Skeletal muscle tissue (tissue), 4 donors: ENCODE data around the gene CCSER1. TPM values are rescaled to one million over a fixed set of nuclear protein-coding genes. Genes with fewer than 3 reads are reported as not detected.

Experiments
- H3K27ac ChIP-seq: one replicate; pipeline ENCODE4 v1.7.0; 2013; ENCODE audit warnings: mild to moderate bottlenecking, low read depth, low read length, inconsistent platforms
- H3K27me3 ChIP-seq, 3 donors: one replicate each; pipeline ENCODE4 v1.7.0; 2013; ENCODE audit warnings: low read length in 3 of 3; ENCODE audit not compliant: control insufficient read depth in 3 of 3, insufficient read depth in 3 of 3
- H3K36me3 ChIP-seq, 3 donors: one replicate each; pipeline ENCODE4 v1.7.0; 2013; ENCODE audit warnings: low read length in 3 of 3; ENCODE audit not compliant: control insufficient read depth in 3 of 3, insufficient read depth in 3 of 3
- H3K4me1 ChIP-seq, 3 donors: one replicate each; pipeline ENCODE4 v1.7.0; 2013; ENCODE audit warnings: low read length in 3 of 3, mild to moderate bottlenecking in 3 of 3; ENCODE audit not compliant: control insufficient read depth in 3 of 3, insufficient read depth in 3 of 3
- H3K4me3 ChIP-seq, 3 donors: one replicate each; pipeline ENCODE4 v1.7.0; 2013; ENCODE audit warnings: low read length in 3 of 3
- H3K9ac ChIP-seq, 3 donors: one replicate each; pipeline ENCODE4 v1.7.0; 2013; ENCODE audit warnings: low read length in 3 of 3, mild to moderate bottlenecking in 3 of 3, moderate library complexity in 2 of 3, low read depth in 1 of 3
- H3K9me3 ChIP-seq, 3 donors: one replicate each; pipeline ENCODE4 v1.7.0; 2013; ENCODE audit warnings: low read length in 3 of 3; ENCODE audit not compliant: control insufficient read depth in 3 of 3
- total RNA-seq: library from RNA; depleted of rRNA; stranded (reverse); fragments of >200 nt; gene quantifications from one replicate; pipeline ENCODE4 v1.2.3, GENCODE V29; 2014
- donor health status: Osteomylitis.

Gene CCSER1
- total RNA-seq, 1 donor from 2014 or later, result 1.0 TPM

GRCh38 chr4:90950385-90950841 lies 823.2 kb downstream of the CCSER1 start:
- no peaks in the 10 kb centered on the region for H3K27me3 ChIP-seq
- no peak overlapping the region for H3K4me3 ChIP-seq
- no peak overlapping the region for H3K9ac ChIP-seq
- H3K36me3 ChIP-seq, result no peaks in the 10 kb centered on the region
- H3K27ac ChIP-seq, result no peak overlapping the region
- H3K9me3 ChIP-seq, result no peaks in the 10 kb centered on the region
- no peaks in the 10 kb centered on the region for H3K4me1 ChIP-seq

GRCh38 chr4:90951037-90951436 lies 823.8 kb downstream of the CCSER1 start:
- H3K36me3 ChIP-seq, result no peaks in the 10 kb centered on the region
- no peak overlapping the region for H3K9ac ChIP-seq
- no peak overlapping the region for H3K27ac ChIP-seq
- no peaks in the 10 kb centered on the region for H3K4me1 ChIP-seq
- no peaks in the 10 kb centered on the region for H3K27me3 ChIP-seq
- no peak overlapping the region for H3K4me3 ChIP-seq
- H3K9me3 ChIP-seq, result no peaks in the 10 kb centered on the region

GRCh38 chr4:90958256-90958895 lies 831.2 kb downstream of the CCSER1 start:
- Histone ChIP-seq H3K36me3 (no peaks in the 10 kb centered on the region), H3K4me1 (no peaks in the 10 kb centered on the region), H3K27me3 (no peaks in the 10 kb centered on the region), H3K9ac (no peak overlapping the region), H3K4me3 (no peak overlapping the region), H3K9me3 (no peaks in the 10 kb centered on the region), H3K27ac (no peak overlapping the region)

GRCh38 chr4:90960433-90960832 lies 833.2 kb downstream of the CCSER1 start:
- H3K4me1 ChIP-seq, result no peaks in the 10 kb centered on the region
- H3K9me3 ChIP-seq, result no peaks in the 10 kb centered on the region
- H3K9ac ChIP-seq, result no peak overlapping the region
- H3K36me3 ChIP-seq, result no peaks in the 10 kb centered on the region
- no peak overlapping the region for H3K27ac ChIP-seq
- H3K4me3 ChIP-seq, result no peak overlapping the region
- no peaks in the 10 kb centered on the region for H3K27me3 ChIP-seq

- Histone ChIP-seq H3K9me3 (no peaks in the 10 kb centered on the region), H3K36me3 (no peaks in the 10 kb centered on the region), H3K9ac (no peak overlapping the region), H3K27me3 (no peaks in the 10 kb centered on the region), H3K27ac (no peak overlapping the region), H3K4me1 (no peaks in the 10 kb centered on the region), H3K4me3 (no peak overlapping the region)
Measured at GRCh38 chr4:90960840-90961239, 833.6 kb downstream of the CCSER1 start.

GRCh38 chr4:90970021-90970420 lies 842.8 kb downstream of the CCSER1 start:
- Histone ChIP-seq H3K4me3 (no peak overlapping the region), H3K4me1 (no peaks in the 10 kb centered on the region), H3K27ac (no peak overlapping the region), H3K36me3 (no peaks in the 10 kb centered on the region), H3K9ac (no peak overlapping the region), H3K9me3 (peaks cover 0 to 2% (median 0%) of the 10 kb centered on the region in 3 donors), H3K27me3 (no peaks in the 10 kb centered on the region)

GRCh38 chr4:90977726-90978125 lies 850.5 kb downstream of the CCSER1 start:
- Histone ChIP-seq H3K9me3 (no peaks in the 10 kb centered on the region), H3K9ac (no peak overlapping the region), H3K27ac (no peak overlapping the region), H3K36me3 (no peaks in the 10 kb centered on the region), H3K4me1 (no peaks in the 10 kb centered on the region), H3K27me3 (no peaks in the 10 kb centered on the region), H3K4me3 (no peak overlapping the region)

GRCh38 chr4:90979556-90979955 lies 852.4 kb downstream of the CCSER1 start:
- Histone ChIP-seq H3K4me3 (no peak overlapping the region), H3K36me3 (no peaks in the 10 kb centered on the region), H3K9me3 (no peaks in the 10 kb centered on the region), H3K27ac (no peak overlapping the region), H3K27me3 (no peaks in the 10 kb centered on the region), H3K4me1 (no peaks in the 10 kb centered on the region), H3K9ac (no peak overlapping the region)

- Histone ChIP-seq H3K27me3 (no peaks in the 10 kb centered on the region), H3K9ac (no peak overlapping the region), H3K4me3 (no peak overlapping the region), H3K27ac (no peak overlapping the region), H3K9me3 (no peaks in the 10 kb centered on the region), H3K36me3 (no peaks in the 10 kb centered on the region), H3K4me1 (no peaks in the 10 kb centered on the region)
Measured at GRCh38 chr4:90982813-90983212, 855.6 kb downstream of the CCSER1 start.

- no peak overlapping the region for H3K4me3 ChIP-seq
- H3K4me1 ChIP-seq, result no peaks in the 10 kb centered on the region
- H3K36me3 ChIP-seq, result no peaks in the 10 kb centered on the region
- H3K9ac ChIP-seq, result no peak overlapping the region
- H3K27me3 ChIP-seq, result no peaks in the 10 kb centered on the region
- no peaks in the 10 kb centered on the region for H3K9me3 ChIP-seq
- H3K27ac ChIP-seq, result no peak overlapping the region
Measured at GRCh38 chr4:90990284-90990683, 863.1 kb downstream of the CCSER1 start.
